GOT3 (cell line): ENCODE measurements around the gene TMEM52.

Experiments used
- DNase-seq: peaks from one replicate; lab custom pipeline; 2025; ENCODE audit warnings: mixed read lengths; lab: John Stamatoyannopoulos, UW

Gene TMEM52

DNA sequence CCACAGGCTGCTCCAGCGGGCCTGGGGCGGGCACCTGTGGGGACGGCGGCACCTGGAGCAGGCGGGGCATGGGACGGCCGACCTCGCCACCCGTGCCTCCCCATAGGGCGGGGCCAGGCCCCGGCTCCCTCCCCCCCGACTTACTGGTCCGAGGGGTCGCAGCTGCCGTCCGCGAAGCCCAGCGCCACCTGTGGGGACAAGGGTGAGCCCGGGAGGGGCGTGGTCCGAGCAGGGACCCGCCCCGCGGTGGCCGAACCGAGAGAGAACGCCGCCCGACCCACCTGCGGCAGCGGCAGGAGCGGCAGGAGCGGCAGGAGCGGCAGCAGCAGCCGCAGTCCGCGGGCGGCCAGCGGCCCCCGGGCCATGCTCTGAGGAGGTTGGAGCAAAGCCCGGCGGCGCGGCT lies at the start of gene TMEM52:
TMEM52 (minus strand) TSS at position 379 of the 403 bp plus-strand sequence; CDS start at position 365, 14 bp downstream.
- DNase-seq: no peak

DNA sequence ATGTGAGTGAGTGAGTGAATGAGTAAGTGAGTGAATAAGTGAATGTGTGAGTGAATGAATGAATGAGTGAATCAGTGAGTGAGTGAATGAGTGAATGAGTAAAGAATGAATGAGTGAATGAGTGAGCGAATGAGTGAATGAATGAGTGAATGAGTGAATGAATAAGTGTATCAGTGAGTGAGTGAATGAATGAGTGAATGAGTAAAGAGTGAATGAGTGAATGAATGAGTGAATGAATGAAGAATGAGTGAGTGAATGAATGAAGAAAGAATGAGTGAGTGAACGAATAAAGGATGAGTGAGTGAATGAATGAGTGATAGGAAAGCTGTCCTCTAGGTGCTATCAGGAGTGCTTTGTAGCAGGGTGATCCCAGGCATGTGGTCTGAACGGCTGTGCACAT lies 48.8 kb upstream of the TMEM52 start:
- DNase-seq: no peak

DNA sequence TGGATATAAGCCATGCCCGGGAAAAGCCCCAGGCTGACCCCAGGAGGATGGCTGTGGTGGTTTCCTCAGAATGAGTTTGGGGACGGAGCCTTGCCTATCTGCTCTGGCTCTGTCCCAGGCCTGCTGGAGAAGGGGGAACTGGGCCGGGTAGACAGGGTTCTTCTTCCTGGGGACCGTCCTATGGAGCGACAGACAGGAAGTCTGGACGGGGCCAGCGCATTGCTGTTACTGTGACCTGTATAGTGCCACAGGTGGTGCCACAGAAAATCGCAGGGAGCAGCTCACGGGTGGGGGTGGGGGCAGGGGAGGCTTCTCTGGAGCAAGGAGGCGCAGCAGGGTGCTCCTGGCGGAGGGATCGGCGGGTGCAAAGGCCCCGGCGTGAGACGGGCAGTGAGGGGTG lies 48.1 kb upstream of the TMEM52 start:
- DNase-seq: no peak

DNA sequence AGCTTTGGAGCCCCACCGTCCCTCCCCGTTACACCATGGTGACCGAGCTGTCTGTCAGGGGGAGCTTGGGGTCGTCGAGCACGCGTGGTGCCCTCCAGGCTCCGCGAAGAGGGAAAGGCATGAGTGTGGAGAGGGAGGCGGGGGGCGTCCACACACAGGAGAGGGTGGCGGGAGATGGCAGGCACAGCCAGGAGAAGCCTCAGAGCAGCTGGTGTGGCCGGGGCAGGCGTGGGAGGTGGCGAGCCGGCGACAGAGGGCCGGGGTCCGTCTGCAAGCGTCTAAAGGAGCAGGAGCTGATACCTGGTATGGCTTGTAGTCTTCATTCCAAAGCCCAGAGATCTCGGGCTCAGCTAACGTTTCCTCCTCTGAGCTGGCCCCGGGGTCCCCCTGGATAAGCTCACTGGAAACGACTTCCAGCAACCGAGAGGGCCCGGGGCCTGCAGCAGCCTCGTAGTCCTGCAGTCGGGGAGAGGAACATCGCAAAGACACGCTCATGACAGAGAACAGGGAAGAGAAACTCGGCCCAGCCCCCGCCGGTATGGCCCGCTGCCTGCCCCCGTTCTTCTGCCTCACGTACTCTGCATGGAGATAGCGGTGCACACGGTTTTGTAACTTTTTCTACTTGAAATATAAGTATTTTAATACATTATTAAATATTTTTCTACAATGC lies 47.1 kb upstream of the TMEM52 start:
- no peak for DNase-seq

DNA sequence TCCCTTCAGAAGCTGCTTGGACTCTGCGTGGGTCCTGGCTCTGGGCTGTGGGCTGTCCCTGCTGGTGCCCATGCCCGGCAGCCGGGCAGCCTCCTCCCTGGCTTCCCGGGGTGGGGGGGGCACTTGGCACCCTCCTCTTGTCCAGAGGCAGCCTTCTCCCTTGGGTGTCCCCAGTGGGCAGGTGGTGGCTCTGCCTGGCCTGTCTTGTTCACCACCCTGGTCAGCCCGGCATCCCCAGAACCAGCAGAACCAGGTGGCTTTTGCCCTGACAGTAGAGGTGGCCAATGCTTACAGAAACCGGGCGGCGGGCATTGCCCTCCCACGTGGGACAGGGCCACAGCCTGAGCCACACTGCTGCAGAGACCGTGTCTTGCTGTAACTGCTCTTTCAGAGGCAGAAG lies 46.5 kb upstream of the TMEM52 start:
- DNase-seq: no peak

DNA sequence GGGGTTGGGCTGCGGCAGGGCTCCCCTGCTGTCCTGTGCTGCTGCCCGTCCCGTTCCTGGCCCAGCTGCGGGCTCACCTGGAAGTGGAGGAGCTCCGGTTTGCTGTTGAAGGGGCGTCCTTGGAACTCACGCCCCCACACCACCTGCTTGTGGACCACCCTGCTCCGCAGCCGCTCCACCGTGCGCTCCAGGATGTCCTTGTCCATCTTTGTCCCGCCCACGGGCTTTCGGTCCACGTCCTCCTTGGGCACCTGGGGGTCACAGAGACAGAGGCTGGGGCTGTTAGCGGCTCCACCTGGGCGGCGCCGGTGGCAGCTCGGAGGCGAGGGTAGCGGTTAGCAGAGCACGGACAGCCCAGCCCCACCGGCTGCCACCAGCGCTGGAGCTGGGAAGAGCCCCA lies 45.7 kb upstream of the TMEM52 start:
- no peak for DNase-seq

DNA sequence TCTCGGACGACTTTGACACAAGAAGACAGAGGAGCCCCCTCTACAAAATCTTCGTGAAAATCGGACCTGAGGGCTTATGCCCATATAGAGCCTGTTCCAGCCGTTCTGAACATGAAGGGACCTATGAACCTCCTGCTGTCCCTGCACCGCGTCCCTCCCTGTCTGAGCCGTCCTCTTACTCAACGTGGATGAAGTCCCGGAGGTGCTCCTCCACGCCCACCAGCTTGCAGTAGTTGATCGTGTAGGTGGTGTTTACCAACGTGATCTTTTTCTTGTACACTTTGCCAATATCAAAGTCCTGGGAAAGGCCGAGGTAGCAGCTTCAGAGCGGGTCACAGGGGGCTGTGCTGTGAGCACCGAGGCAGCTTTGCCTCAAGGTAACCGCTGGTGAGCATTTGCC lies 44.5 kb upstream of the TMEM52 start:
- DNase-seq: no peak

DNA sequence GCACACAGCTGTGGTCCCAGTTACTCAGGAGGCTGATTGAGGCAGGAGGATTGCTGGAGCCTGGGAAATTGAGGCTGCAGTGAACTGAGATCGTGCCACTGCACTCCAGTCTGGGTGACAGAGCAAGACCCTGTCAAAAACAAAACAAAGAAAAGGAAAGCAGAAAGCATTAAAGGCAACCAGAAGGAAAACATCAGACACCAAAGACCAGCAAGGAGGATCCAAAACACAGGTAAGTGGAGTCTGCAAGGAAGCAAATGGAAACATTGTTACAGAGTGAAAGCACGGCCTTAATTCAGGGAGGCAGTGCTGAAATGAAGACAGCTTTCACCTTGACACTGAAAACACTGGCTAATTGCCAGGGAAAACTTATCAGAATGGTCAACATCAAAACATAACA lies 43.7 kb upstream of the TMEM52 start:
- no peak for DNase-seq

DNA sequence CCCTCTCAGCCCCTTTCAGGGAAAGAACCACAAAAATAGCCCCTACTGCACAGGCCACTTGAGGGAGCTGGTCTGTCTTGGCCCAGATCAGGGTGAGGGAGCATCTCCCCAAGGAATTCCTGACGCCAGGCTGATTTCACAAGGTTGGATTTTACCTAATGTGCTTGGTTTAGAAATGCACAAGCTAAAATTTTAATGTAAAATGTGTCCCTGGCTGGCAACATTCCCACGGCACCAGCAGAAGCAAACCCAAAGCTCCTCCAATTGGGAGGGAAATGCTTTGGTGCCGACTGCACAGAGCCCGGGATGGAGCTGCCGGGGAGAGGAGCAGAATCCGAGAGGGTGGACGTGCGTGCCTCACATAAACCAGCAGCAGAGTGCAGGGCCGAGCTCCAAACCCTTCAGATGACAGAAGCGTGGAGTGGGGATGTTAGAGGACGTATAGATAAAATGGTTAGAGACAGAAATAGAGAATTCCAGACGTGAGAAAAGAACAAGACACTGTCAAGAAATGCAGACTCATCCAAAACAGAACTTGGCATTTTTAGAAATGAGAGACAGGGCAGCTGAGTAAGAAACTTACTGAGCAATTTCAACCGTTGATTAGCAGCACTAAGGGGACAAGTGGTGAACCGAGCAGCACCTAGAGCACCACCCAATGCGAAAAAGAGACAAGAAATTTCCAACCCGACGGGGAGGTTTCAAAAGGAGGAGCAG lies 41.6 kb upstream of the TMEM52 start:
- no peak for DNase-seq

DNA sequence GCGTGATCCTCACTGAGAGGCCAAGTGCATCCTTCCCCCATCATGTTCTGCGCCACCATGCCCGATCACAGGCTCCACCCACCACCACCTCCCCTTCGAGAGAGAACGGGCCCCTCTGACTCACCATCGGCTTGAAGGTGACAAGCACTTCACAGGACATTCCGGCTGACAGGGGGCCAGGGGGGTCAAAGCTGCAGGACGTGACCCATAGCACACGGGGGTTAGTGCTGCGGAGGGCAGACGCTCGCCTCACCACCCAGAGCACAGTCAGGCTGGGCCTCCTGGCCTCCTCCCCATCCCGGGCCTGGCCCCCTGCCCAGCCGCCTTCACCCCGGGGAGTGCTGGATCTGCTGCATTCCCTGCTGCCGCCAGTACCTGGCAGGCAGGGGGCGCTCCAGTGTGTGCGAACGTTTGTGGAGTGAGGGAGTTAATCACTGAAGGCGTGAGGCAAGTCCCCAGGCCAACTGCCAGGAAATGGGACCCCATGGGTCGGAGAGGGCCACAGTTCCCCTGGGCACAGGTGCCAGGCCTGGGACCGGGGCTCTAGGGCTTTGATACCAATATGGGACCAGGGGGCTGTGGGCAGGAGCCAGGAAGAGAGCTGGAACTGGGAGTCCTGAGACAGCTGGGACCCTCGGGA lies 40.9 kb upstream of the TMEM52 start:
- no peak for DNase-seq

DNA sequence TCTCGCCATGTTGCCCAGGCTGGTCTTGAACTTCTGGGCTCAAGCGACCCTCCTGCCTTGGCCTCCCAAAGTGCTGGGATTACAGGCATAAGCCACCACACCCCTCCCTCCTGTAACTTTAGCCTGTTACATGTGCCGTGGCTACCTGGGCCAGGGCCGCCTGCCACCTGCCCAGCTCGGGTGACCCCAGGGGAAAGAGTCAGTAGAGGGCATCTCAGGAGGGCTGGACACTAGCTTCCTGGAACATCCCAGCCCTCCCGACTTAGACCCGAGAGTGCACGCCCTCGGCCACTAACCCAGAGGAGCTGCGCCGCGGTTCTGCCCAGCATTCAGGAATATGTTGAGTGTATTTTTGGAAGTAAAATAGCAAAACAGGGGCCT lies 40.4 kb upstream of the TMEM52 start:
- DNase-seq: no peak

DNA sequence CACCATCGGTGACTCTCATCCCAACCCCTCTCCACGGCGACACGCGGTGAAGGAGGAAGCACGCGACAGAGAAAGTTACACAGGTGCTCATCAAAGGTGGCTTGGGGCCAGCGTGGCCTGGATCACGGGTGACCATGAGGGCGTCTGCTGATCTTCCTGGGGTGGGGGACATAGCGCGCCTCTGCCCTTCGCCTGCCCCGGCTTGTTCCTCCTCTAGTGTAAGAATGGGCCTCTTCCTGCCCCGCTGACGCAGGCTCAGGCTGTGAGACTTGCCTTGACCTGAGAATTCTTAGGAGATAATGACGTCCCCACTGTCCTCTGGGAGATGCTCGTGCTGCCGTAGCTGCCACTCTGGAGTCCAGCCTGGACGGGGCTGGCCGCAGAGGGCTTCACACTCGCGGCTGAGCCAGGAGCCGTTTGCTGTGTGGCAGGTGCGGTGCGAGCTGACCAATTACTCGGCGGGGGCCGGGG lies 39.0 kb upstream of the TMEM52 start:
- no peak for DNase-seq

DNA sequence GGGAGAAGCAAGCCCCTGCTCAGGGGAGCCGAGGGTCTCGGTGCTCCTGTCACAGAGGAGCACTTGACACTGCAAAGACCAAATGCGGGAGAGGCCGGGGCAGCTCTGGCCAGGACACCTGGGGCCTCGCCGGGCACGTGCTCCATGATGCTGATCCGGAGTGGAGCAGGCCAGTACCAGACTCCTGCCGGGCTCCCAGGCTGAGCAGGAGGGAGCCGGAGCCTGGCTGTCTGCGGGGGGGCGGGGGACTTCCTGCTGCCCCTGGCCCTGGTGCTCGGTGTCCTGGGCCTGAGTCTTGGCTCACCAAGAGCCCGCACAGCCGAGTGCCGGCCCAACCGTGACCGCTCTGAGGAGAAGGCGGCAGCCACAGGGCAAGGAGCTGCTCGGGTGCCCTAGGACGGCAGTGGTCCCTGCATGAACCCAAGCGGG lies 38.5 kb upstream of the TMEM52 start:
- DNase-seq: no peak

DNA sequence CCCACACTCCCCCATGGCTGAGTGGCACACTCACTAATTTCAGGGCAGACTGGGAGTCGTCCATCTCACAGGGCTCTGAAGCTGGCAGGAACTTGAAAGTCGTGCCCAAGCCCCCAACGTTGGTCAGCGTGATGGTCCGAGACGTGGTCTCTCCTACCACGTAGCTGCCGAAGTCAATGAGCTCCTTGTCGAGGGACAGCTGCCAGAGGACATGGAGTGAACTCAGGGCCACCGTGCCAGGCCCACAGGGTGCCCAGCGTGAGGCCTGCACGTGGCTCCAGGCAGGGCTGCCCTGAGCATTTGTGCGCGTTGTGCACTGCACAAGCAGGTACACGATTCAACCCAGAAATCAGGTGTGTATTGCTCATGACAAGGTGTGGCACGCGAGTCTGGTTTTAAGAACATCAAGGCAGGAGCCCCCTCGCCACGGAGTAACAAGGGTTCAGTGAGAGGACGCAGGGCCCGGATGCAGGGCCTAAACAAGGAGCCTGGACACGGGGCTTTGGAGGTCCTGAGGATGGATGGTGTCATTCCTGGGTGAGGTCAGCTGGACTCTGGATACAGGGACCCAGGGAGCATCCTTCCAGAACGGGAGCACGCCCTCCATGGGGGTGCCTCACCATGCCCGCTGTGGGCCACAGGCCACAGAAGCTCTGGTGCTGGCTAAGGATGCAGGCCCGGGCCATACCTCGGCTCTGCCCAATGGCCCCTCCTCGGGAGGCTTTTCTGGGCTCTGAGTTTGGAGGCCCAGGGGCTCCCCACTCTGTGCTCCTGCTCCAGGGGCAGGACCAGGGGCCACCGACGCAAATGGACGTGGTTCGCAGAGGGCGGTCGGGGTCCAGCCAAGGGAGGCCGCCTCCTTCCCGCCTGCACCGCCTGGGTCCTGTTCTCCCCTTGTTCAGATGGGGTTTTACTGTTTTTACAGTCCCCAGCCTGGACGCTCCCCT lies 37.8 kb upstream of the TMEM52 start:
- no peak for DNase-seq

DNA sequence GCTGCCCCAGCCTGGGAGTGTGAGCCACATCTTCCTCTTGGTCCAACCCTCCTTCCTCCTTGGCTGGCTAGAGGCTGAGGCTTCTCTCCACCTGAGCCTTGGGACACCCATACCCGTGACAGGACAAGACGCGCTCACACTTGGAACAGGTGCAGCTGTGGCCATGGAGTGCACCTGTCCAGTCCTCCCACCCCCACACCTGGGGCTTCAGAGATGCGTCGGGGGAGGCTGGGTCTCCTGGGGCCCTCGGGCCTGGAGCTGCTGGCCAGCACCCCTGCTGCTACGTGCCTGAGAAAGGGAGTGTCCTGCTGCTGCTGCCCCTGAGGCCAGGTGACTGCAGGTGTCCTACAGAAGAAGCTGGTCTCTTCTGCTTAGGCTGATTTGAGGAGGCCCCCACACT lies 37.0 kb upstream of the TMEM52 start:
- no peak for DNase-seq

DNA sequence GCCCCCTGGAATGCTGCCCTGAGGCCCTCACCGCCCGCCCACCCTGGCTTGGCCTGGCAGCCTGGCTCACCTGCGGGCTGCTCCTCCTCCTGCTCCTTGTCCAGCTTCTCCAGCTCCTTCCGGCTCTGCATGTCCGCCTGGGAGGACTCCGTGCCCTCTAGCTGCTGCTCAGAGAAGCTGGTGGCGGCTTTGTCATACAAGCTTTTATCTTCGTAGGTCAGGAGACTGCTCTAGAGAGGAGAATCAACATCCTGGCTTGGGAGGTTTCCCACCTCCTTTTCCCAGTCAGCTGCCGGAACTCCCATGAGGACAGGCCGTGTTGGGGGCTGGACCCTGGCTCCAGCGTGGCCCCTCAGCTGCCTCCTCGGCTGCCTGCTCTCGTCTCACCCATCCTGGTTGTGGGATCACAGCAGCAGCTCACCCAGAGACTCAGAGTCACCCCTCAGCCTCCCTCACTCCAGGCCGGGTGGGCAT lies 36.6 kb upstream of the TMEM52 start:
- DNase-seq: no peak

DNA sequence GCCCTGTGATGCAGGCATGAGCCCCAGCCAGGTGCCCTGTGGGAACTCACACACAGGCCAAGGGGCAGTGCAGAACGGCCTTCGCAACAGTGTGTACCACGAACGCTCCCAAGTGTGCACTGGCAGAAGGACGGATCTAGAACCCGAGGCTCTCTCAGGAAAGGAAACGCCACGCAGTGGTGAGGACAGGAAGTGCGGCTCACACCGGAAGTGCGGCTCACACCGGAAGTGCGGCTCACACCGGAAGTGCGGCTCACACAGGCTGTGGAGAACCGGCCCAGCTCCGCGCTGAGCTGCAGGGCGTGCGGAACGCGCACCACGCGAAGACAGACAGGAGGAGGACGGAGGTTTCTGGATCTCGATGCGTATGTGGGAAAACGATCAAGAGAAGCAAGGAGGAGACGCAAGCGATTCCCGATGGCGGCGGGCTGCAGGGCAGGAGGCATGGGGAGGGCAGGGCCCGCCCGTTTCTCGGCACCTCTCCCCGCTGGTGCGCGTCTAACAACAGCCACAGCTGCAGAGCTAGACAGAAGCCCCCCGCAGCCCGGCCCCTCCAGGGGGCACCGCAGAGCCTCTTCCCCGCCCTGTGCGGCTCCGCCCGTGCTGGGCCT lies 35.9 kb upstream of the TMEM52 start:
- DNase-seq: no peak

DNA sequence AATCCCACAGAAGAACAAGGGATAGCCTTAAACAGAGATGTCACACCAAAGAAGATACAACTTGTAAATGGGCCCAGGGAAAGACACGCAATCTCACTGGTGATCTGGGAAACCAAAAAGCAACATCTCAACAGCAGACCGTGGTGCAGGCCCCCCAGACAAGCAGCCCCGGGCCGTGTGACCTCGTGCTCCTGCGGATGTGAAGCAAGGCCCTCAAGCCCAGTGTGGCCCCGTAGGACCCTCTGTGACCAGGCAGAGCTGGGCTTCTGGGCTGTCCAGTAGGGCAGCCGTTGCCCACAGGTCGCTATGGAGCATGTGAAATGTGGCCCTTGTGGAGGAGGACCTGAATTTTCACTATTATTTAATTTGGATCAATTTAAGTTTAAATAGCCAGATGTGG lies 34.9 kb upstream of the TMEM52 start:
- no peak for DNase-seq

DNA sequence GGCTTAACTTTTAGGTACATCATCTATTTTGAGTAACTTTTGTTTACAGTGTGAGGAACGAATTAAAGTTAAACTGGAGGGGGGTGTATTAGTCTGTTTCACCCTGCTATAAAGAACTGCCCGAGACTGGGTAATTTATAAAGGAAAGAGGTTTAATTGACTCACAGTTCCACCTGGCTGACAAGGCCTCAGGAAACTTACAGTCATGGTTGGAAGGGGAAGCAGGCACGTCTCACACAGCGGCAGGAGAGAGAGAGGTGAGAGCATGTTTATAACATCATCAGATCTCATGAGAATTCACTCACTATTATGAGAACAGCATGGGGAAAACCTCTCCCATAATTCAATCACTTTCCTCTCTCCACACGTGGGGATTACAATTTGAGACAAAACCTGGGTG lies 31.9 kb upstream of the TMEM52 start:
- no peak for DNase-seq

DNA sequence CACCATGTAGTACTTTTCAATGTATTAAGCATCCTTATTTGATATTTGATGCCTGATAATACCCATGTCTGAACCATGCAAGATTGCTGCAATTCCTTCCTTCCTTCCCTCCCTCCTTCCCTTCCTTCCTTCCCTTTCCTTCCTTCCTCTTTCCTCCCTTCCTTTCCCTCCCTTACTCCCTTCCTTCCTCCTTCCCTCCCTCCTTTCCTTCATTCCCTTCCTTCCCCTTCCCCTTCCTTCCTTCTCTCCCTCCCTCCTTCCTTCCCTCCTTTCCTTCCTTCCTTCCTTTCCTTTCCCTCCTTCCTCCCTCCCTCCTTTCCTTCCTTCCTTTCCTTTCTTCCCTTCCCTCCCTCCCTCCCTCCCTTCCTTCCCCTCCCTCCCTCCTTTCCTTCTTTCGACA lies 29.7 kb upstream of the TMEM52 start:
- no peak for DNase-seq

DNA sequence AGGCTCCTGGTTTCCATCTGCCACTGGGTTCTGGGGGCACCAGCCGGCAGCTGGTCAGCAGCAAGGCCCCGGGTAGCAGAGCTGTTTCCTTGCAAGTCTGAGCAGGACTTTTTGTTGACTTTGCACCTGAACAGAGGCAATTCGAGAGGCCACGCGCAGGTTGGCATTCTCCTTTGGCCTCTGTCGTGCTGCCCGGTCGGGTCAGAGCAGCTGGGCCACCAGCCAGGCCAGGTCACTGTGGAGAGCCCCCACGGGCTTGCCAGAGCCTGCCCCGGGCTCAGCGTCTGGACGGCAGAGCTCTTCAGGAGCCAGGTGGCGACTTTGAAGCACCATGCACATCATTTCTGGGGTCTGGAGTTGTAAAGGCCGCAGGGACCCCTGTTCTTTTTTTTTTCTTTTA lies 28.4 kb upstream of the TMEM52 start:
- DNase-seq: no peak

DNA sequence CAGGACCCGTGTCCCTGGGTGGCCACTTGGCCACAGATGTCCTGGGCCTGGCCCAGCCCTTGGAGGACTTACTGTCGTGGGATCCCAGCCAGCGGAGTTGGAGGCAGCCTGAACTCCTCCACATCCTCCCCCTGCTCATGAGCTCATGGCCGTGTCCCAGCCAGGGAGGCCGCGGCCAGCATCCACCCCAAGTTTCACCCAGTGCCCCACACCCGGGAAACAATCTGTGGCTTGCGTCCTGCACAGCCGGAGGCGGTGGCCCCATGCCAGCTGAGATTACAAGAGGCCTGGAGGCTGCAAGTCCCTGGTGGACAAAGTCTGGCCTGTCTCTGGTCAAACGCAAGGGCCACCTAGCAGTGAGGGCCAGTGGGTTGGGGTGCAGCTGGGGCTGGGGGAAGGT lies 27.5 kb upstream of the TMEM52 start:
- DNase-seq: no peak
